ENCODE results near the gene ZNF592.

The ZNF592 gene

DNA sequence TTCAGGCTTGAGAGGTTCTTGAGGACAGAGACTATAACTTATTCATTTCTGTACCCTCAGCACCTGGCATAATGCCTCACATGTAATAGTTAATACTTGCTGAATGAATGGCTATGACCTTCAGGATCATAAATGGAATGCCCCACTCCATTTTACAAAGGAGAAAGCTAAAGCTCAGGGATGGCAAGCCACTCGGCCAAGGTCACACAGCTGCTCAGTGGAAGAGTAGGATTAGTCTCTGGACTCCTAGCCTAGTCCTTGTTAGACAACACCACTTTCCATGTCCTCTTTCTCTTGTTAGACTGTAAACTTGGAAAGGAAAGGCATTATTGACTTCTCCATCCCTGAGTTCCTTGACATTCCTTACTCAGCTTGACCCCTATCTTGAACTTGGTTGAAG, 65.5 kb downstream of the ZNF592 start:
- no peak overlapping the region for H3K4me3 ChIP-seq (ENCODE audit: low read length)
- no peaks in the 10 kb centered on the region for H3K9me3 ChIP-seq (replicated peaks; ENCODE audit: low read length)
- H3K27me3 ChIP-seq (ENCODE audit: control insufficient read depth, insufficient read depth, low read length): no peaks in the 10 kb centered on the region
- H3K36me3 ChIP-seq (ENCODE audit: insufficient read depth, low read length): no peaks in the 10 kb centered on the region
- no peak overlapping the region for H3K9ac ChIP-seq (ENCODE audit: low read depth, low read length)
- H3K4me1 ChIP-seq (ENCODE audit: control insufficient read depth, insufficient read depth, low read length): peaks cover 33% of the 10 kb centered on the region
- no peak overlapping the region for H3K4me2 ChIP-seq (ENCODE audit: low read length)

DNA sequence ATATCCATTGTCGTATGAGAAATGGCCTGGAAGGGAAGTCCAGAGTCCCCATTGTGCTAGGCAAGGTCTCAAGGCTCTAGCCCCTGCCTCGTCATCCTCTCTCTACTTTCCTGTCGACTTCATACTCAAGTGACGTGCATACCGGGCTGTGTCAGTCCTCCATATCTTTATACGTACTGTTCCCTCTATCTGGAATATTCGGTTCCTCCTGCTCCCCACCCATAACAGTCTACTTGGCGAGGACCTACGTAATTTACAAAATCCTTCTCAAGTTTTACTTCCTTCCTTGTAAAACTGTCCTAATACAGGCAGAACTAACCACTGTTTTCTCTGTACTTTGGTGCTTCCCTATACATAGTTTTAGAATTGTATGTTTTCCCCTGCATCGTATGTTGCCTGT, 66.5 kb downstream of the ZNF592 start:
- no peak overlapping the region for H3K4me2 ChIP-seq (ENCODE audit: low read length)
- no peaks in the 10 kb centered on the region for H3K9me3 ChIP-seq (replicated peaks; ENCODE audit: low read length)
- H3K4me1 ChIP-seq (ENCODE audit: control insufficient read depth, insufficient read depth, low read length): peaks cover 39% of the 10 kb centered on the region
- no peak overlapping the region for H3K9ac ChIP-seq (ENCODE audit: low read depth, low read length)
- H3K4me3 ChIP-seq (ENCODE audit: low read length): no peak overlapping the region
- no peaks in the 10 kb centered on the region for H3K36me3 ChIP-seq (ENCODE audit: insufficient read depth, low read length)
- no peaks in the 10 kb centered on the region for H3K27me3 ChIP-seq (ENCODE audit: control insufficient read depth, insufficient read depth, low read length)

DNA sequence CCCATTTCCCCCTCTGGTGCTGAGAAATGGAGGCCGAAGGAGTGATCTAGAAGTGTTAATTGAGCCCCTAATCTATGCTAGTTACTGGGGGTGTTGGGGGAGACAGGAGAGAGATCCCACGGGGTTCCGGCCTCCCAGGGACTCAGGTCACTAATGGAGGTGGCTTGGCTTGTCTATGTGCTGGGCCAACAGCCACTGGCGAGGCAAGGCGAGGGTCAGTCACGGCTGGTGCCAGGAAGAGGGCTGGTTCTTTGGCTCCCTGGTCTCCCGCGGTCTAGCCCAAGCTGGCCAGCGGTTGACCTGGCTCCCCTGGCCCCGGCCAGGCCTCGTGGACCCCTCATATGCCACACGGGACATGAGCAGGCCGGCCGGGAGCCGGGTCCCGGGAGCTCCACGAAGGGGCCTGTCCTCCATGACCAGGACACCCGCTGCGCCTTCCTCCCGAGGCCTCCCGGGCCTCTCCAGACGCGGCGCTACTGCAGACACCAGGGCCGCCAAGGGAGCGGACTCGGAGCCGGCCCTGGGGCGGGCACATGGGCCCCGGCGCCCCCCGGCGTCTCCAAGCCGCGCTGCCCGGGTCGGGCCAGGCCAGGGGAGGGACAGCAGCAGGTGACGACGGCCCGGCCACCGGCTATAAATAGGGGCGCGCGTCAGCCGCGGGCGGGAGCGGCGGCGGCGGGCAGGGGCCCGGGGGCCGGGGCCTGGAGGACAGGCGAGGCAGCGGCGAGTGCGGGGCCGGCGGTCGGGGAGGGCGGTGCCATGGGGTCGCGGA, 68.5 kb downstream of the ZNF592 start, which contains the start of gene ALPK3:
Gene ALPK3, plus strand, starts transcription at position 663 of the 772 bp plus-strand sequence. Its CDS starts 97 bp downstream, at position 760.
- H3K4me1 ChIP-seq (ENCODE audit: control insufficient read depth, insufficient read depth, low read length): peaks cover 32% of the 10 kb centered on the region

DNA sequence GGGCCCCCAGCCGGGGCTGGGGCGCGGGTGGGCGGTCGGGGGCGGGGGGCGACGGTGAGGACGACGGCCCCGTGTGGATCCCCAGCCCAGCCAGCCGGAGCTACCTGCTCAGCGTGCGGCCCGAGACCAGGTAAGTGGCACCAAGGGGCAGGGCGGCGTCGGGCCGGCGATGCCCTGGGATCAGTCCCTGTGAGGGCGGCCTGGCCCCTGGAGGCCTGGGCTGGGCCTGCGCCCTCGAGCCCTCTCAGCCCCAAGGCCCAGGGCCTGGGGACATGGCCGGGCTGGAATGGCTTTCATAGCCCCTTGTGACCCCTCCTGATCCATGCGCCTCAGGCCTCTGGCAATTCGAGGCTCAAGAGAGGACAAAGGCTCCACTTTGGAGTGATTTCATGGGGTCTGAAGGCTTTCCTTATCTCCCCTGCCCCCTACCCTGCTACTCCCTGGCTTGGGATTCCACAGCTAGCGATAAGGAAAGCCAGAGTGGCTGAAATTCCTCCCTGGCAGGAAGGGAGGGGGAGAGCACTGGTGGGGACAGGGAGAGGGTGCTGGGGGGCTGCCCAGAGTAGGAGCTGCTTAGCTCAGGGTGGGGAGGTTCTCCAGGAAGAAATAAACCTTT, 69.2 kb downstream of the ZNF592 start:
- Histone ChIP-seq H3K4me1 (ENCODE audit: control insufficient read depth, insufficient read depth, low read length) (peaks cover 32% of the 10 kb centered on the region), H3K27me3 (ENCODE audit: control insufficient read depth, insufficient read depth, low read length) (no peaks in the 10 kb centered on the region), H3K9me3 (replicated peaks; ENCODE audit: low read length) (no peaks in the 10 kb centered on the region), H3K4me2 (ENCODE audit: low read length) (peak overlapping the region; percentile 61), H3K4me3 (ENCODE audit: low read length) (peak overlapping the region; percentile 61), H3K36me3 (ENCODE audit: insufficient read depth, low read length) (no peaks in the 10 kb centered on the region), H3K9ac (ENCODE audit: low read depth, low read length) (peak overlapping the region; percentile 76)

More for the DNA sequence above, 68.5 kb downstream of the ZNF592 start, which contains the start of gene ALPK3:
- Histone ChIP-seq H3K4me3 (ENCODE audit: low read length) (peak within 1 kb of the TSS; percentile 61), H3K36me3 (ENCODE audit: insufficient read depth, low read length) (no peaks in the 10 kb centered on the region), H3K9me3 (replicated peaks; ENCODE audit: low read length) (no peaks in the 10 kb centered on the region), H3K9ac (ENCODE audit: low read depth, low read length) (peak within 1 kb of the TSS; percentile 76), H3K27me3 (ENCODE audit: control insufficient read depth, insufficient read depth, low read length) (no peaks in the 10 kb centered on the region), H3K4me2 (ENCODE audit: low read length) (peak within 1 kb of the TSS; percentile 61)

DNA sequence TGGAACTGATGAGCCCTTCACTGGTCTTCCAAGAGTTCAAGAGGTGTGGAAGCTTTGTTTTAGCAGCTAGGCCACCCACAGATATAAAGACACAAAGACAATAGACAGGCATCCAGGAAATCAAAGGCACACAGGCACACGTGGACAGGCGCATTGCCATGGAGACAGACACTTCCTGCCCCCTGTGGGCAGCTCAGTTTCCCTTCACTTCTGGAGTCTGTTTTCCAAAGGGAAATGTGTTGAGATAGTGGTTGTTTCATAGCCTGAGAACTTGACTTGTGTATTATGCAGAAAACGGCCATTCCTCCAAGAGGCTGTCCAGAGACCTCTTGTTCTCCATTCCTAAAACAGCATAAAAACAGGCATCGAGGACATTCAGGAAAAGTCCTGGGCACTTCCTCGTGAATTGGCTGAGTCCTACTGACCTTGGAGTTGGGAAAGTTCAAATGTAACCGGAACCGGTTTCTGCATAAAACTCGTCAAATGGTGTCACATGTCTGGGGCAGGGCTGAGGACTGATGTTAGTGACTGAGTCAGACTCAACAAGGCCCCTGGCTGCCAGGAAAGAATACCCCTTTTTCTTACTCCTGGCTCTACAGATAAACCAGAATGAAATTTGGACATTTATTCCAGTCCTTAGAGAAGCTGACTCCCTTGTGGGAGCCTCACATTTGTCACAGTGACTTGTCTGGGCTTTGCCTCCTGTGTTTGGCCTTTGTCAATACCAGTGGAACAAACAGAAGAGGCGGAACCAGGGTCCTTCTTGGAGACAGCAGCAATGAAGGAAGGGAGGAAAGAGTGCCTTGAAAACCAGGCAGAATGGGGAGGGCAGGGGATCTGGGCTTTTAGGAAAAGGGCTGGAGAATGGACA, 70.1 kb downstream of the ZNF592 start:
- peak overlapping the region; percentile 61 for H3K4me3 ChIP-seq (ENCODE audit: low read length)

DNA sequence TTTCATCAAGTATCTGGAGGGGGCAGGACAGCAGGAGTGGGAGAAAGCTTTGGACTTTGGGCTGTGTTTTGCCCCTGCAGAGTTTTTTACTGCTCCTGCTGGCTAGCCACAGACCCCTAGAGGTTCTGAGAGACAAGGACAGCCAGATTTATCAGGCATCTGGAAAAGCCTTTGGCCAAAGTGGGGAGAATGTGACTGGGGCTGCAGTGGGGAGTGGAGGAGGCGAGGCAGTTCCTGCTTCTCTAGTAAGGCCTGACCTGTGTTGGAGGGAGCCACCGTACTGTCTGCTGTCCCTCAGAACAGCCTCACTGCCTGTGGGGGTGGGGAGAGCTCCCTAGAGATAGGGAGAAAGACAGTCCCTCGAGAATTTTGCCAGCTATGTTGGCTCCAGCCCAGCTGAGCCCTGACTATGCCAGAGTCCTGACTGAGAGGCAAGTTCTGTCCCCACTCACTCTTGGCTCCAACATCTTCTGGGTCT, 70.9 kb downstream of the ZNF592 start:
- Histone ChIP-seq H3K9ac (ENCODE audit: low read depth, low read length) (peak overlapping the region; percentile 76), H3K36me3 (ENCODE audit: insufficient read depth, low read length) (no peaks in the 10 kb centered on the region), H3K27me3 (ENCODE audit: control insufficient read depth, insufficient read depth, low read length) (no peaks in the 10 kb centered on the region), H3K4me1 (ENCODE audit: control insufficient read depth, insufficient read depth, low read length) (peaks cover 32% of the 10 kb centered on the region), H3K4me3 (ENCODE audit: low read length) (peak overlapping the region; percentile 61), H3K9me3 (replicated peaks; ENCODE audit: low read length) (no peaks in the 10 kb centered on the region), H3K4me2 (ENCODE audit: low read length) (peak overlapping the region; percentile 61)

More for the DNA sequence above, 70.1 kb downstream of the ZNF592 start:
- H3K36me3 ChIP-seq (ENCODE audit: insufficient read depth, low read length): no peaks in the 10 kb centered on the region
- H3K9ac ChIP-seq (ENCODE audit: low read depth, low read length): peak overlapping the region; percentile 76
- peaks cover 32% of the 10 kb centered on the region for H3K4me1 ChIP-seq (ENCODE audit: control insufficient read depth, insufficient read depth, low read length)
- peak overlapping the region; percentile 61 for H3K4me2 ChIP-seq (ENCODE audit: low read length)
- H3K27me3 ChIP-seq (ENCODE audit: control insufficient read depth, insufficient read depth, low read length): no peaks in the 10 kb centered on the region
- no peaks in the 10 kb centered on the region for H3K9me3 ChIP-seq (replicated peaks; ENCODE audit: low read length)

DNA sequence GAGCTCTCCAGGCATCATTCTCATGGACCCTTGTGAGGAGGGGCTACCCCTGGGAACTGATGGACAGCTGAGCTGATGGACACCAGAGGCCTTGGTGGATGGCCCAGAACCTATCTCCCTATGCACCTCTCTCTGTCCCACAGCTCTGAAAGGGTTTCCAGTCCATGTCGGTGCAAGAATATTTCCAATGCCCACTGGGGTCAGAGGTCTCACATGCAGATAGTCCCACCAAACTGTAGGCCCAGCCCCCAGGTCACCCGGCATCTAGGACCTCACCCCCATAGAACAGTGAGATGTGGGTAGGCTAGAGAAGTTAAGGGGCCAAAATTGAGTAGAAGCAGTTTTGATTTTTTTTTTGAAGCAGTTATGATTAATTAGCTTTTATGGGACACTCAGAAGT, 71.4 kb downstream of the ZNF592 start:
- Histone ChIP-seq H3K27me3 (ENCODE audit: control insufficient read depth, insufficient read depth, low read length) (no peaks in the 10 kb centered on the region), H3K36me3 (ENCODE audit: insufficient read depth, low read length) (no peaks in the 10 kb centered on the region), H3K9me3 (replicated peaks; ENCODE audit: low read length) (no peaks in the 10 kb centered on the region), H3K4me2 (ENCODE audit: low read length) (peak overlapping the region; percentile 61), H3K4me3 (ENCODE audit: low read length) (peak overlapping the region; percentile 61), H3K4me1 (ENCODE audit: control insufficient read depth, insufficient read depth, low read length) (peaks cover 32% of the 10 kb centered on the region), H3K9ac (ENCODE audit: low read depth, low read length) (peak overlapping the region; percentile 76)

DNA sequence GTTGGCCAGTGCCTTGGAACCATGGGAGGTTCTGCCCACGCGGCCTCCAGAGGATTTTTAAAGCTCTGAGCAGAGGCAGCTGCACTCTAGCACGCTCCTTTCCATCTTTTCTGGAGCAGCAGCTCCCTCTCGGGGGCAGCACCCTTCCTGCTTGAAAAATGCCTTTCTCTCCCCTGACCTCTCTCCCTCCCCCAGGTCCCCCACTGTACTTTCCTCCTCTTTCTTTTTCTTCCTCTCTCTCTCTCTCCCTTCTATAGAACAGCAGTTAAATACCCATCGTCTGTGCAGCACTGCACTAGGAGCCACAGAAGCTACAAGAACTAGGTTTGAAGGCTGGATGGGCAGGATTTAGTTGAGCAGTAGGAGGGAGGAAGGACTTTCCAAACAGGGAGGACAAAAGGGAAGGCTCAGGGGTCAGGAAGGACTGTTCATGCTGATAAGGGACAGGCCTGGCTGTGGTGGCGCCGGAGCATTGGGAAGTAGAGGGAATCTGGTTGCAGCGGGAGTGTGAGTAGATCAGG, 73.2 kb downstream of the ZNF592 start:
- H3K4me3 ChIP-seq (ENCODE audit: low read length): no peak overlapping the region
- H3K4me1 ChIP-seq (ENCODE audit: control insufficient read depth, insufficient read depth, low read length): peaks cover 35% of the 10 kb centered on the region
- H3K9ac ChIP-seq (ENCODE audit: low read depth, low read length): no peak overlapping the region
- H3K4me2 ChIP-seq (ENCODE audit: low read length): no peak overlapping the region
- no peaks in the 10 kb centered on the region for H3K27me3 ChIP-seq (ENCODE audit: control insufficient read depth, insufficient read depth, low read length)
- no peaks in the 10 kb centered on the region for H3K36me3 ChIP-seq (ENCODE audit: insufficient read depth, low read length)
- no peaks in the 10 kb centered on the region for H3K9me3 ChIP-seq (replicated peaks; ENCODE audit: low read length)

DNA sequence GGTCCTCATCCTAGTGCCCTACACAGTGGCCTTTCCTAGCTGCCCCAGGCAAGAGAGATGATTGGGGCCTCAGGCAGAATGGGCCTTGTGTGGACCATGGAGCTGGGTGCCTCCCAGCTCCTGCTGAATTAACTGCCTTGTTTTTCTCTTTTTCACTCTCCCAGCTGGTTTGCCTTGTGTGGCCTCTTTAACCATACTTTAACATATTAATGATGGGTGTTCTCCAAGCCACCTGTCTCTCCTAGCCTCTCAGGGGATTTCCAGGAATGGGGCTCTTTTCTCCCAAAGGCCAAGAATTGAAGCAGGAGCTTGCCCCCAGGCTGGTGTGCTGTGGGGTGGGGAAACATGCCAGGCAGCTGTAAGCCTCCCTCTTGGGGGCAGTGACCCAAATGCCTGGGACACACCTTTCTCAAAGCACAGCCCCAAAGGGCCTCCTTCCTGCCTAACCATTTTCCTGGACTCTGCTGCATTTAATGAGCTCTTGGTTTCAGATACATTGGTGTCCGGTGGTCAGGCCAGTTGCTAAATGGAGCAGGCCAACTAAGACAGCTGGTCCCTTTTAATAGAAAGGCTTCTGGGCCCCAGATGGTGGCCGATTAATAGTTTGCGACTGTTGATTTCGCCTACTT, 74.4 kb downstream of the ZNF592 start:
- H3K4me2 ChIP-seq (ENCODE audit: low read length): no peak overlapping the region
- H3K4me1 ChIP-seq (ENCODE audit: control insufficient read depth, insufficient read depth, low read length): peaks cover 26% of the 10 kb centered on the region
- H3K9ac ChIP-seq (ENCODE audit: low read depth, low read length): no peak overlapping the region
- H3K9me3 ChIP-seq (replicated peaks; ENCODE audit: low read length): no peaks in the 10 kb centered on the region
- H3K36me3 ChIP-seq (ENCODE audit: insufficient read depth, low read length): no peaks in the 10 kb centered on the region
- no peak overlapping the region for H3K4me3 ChIP-seq (ENCODE audit: low read length)
- H3K27me3 ChIP-seq (ENCODE audit: control insufficient read depth, insufficient read depth, low read length): no peaks in the 10 kb centered on the region

DNA sequence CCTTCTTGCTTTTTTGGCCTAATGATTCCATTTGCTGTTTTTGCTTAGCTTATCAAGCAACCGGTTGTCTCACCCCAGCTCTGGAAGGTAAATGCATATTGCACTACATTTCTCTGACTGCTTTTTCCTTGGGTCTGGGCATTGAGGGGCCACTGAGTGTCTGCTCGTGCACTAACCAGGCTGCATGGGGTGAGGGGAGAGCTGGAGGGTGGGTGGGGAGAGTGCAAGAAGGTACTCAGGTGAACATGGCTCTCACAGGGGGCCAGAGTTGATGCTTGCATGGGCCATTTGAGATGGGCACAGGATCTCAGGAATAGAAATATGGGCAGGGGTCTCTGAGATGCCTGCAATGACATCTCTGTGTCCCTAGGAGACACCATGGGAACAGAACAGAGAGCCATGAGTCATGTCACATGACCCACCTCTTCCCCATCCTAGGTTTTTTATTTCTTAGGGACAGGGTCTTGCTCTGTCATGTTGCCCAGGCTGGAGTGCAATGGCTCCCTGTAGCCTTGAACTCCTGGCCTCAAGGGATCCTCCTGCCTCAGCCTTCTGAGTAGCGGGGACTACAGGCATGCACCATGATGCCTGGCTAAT, 75.0 kb downstream of the ZNF592 start:
- no peak overlapping the region for H3K9ac ChIP-seq (ENCODE audit: low read depth, low read length)
- H3K4me3 ChIP-seq (ENCODE audit: low read length): no peak overlapping the region
- H3K4me1 ChIP-seq (ENCODE audit: control insufficient read depth, insufficient read depth, low read length): peaks cover 20% of the 10 kb centered on the region
- H3K36me3 ChIP-seq (ENCODE audit: insufficient read depth, low read length): no peaks in the 10 kb centered on the region
- H3K9me3 ChIP-seq (replicated peaks; ENCODE audit: low read length): no peaks in the 10 kb centered on the region
- no peaks in the 10 kb centered on the region for H3K27me3 ChIP-seq (ENCODE audit: control insufficient read depth, insufficient read depth, low read length)
- H3K4me2 ChIP-seq (ENCODE audit: low read length): no peak overlapping the region
